GM12878 (cell line): ENCODE data around the gene NTRK3. TPM values are rescaled to one million over a fixed set of nuclear protein-coding genes. Genes with fewer than 3 reads are reported as not detected.

ENCODE experiments used
- ATAC-seq: fragments of 200-7000 bp; cut with Tn5 transposase; 3 replicates; pipeline ENCODE4 v1.9.1; 2020; ENCODE audit warnings: mild to moderate bottlenecking, moderate library complexity
- BruUV-seq: library from RNA; stranded (reverse); fragments of 400-500 nt; replicated peaks from 2 replicates; lab custom pipeline; 2021; lab: Mats Ljungman, UMichigan
- CTCF ChIA-PET: fragments of 300-600 bp; sonication (Branson Sonifier 250); formaldehyde crosslinking; extraction: SDS; loops from one replicate; lab custom pipeline; 2021; ENCODE audit warnings: inconsistent platforms; lab: Yijun Ruan, JAX
- POLR2A ChIA-PET: fragments of 350-600 bp; formaldehyde crosslinking; extraction: SDS; loops from one replicate; lab custom pipeline; 2021; ENCODE audit warnings: inconsistent platforms; lab: Charles Lee
- RAD21 ChIA-PET: fragments of 300-600 bp; sonication (Branson Sonifier 250); formaldehyde crosslinking; loops from one replicate; lab custom pipeline; 2023; ENCODE audit warnings: antibody characterized with exemption; ENCODE audit not compliant: unreplicated experiment; lab: Charles Lee
- SMC1A ChIA-PET: fragments of 300-600 bp; sonication (Branson Sonifier 250); formaldehyde crosslinking; loops from one replicate; lab custom pipeline; 2023; ENCODE audit not compliant: unreplicated experiment, uncharacterized antibody; lab: Charles Lee
- DNase-seq: peaks from one replicate; pipeline ENCODE4 v3.0.0-alpha.2; 2011; ENCODE audit warnings: low read depth, low spot score
- FAIRE-seq: peaks from 3 replicates; lab custom pipeline; 2011; peaks lifted over from hg19 to GRCh38; lab: Jason Lieb, UNC
- H2AFZ ChIP-seq: 2 replicates; pipeline ENCODE4 v1.6.0; 2011; ENCODE audit warnings: low read depth, low read length, control low read depth; ENCODE audit not compliant: control insufficient read depth
- H3K27ac ChIP-seq: 2 replicates; pipeline ENCODE4 v1.5.1; 2011; ENCODE audit warnings: control low read depth; ENCODE audit not compliant: control insufficient read depth, insufficient read depth
- H3K27me3 ChIP-seq, 2 experiments: replicated peaks in 1 of 2; 2 replicates each; pipeline versions ENCODE4 v1.6.0 to v1.6.1; 2011; ENCODE audit warnings: low read length in 1 of 2; ENCODE audit not compliant: control insufficient read depth in 2 of 2, insufficient read depth in 2 of 2
- H3K36me3 ChIP-seq, 2 experiments: 2 replicates each; pipeline ENCODE4 v1.5.1; 2011; ENCODE audit warnings: low read length in 1 of 2; ENCODE audit not compliant: control insufficient read depth in 2 of 2, insufficient read depth in 2 of 2
- H3K4me1 ChIP-seq: 2 replicates; pipeline ENCODE4 v1.6.1; 2011; ENCODE audit warnings: mild to moderate bottlenecking, low read length, moderate library complexity, mixed read lengths; ENCODE audit not compliant: control insufficient read depth, insufficient read depth
- H3K4me2 ChIP-seq: 2 replicates; pipeline ENCODE4 v1.6.0; 2011; ENCODE audit warnings: control low read depth; ENCODE audit not compliant: control insufficient read depth, insufficient read depth
- H3K4me3 ChIP-seq: fragments of 200-600 bp; sonication (generic); 2 replicates; pipeline ENCODE4 v1.5.1; 2016
- H3K79me2 ChIP-seq: 2 replicates; pipeline ENCODE4 v1.6.0; 2011; ENCODE audit warnings: low read length; ENCODE audit not compliant: control insufficient read depth, insufficient read depth
- H3K9ac ChIP-seq: 2 replicates; pipeline ENCODE4 v1.8.0; 2011; ENCODE audit warnings: low read length, control low read depth, mixed read lengths; ENCODE audit not compliant: control insufficient read depth, insufficient read depth
- H3K9me3 ChIP-seq: replicated peaks from 3 replicates; pipeline ENCODE4 v1.5.1; 2011; ENCODE audit warnings: mild to moderate bottlenecking, low read length; ENCODE audit not compliant: control insufficient read depth, insufficient read depth
- H4K20me1 ChIP-seq: 2 replicates; pipeline ENCODE4 v1.6.0; 2011; ENCODE audit not compliant: control insufficient read depth, insufficient read depth
- EP300 ChIP-seq, 2 experiments: fragments of 150-350 bp in 1 of 2; IDR thresholded peaks; 2 replicates each; pipeline ENCODE4 v1.6.1; 2011 to 2012; ENCODE audit warnings: low read depth in 2 of 2, low read length in 2 of 2, borderline replicate concordance in 1 of 2, improper control_type of control experiment in 1 of 2, inconsistent platforms in 1 of 2; ENCODE audit not compliant: control insufficient read depth in 1 of 2
- FOS ChIP-seq: IDR thresholded peaks from 3 replicates; pipeline ENCODE4 v1.6.1; 2011; ENCODE audit warnings: borderline replicate concordance; ENCODE audit not compliant: insufficient read length; ENCODE audit errors: extremely low read depth
- KDM1A ChIP-seq: fragments of 200-600 bp; sonication (generic); IDR thresholded peaks from 2 replicates; pipeline ENCODE4 v1.6.1; 2016; ENCODE audit warnings: borderline replicate concordance
- LARP7 ChIP-seq: fragments of 450-650 bp; IDR thresholded peaks from 2 replicates; pipeline ENCODE4 v1.6.1; 2017; ENCODE audit warnings: mild to moderate bottlenecking
- NR2C2 ChIP-seq: IDR thresholded peaks from 2 replicates; pipeline ENCODE4 v1.6.1; 2011; ENCODE audit warnings: borderline replicate concordance, low read depth; ENCODE audit not compliant: control insufficient read depth, insufficient read length
- SPI1 ChIP-seq: IDR thresholded peaks from 2 replicates; pipeline ENCODE4 v1.6.1; 2011; ENCODE audit warnings: low read depth, mild to moderate bottlenecking, low read length, moderate library complexity, borderline replicate concordance; ENCODE audit not compliant: insufficient read depth
- SUZ12 ChIP-seq: fragments of 200-600 bp; sonication (generic); IDR thresholded peaks from one replicate; pipeline ENCODE4 v1.6.1; 2018; ENCODE audit warnings: antibody characterized with exemption, mild to moderate bottlenecking; ENCODE audit not compliant: unreplicated experiment
- ZNF24 ChIP-seq: fragments of 450-650 bp; IDR thresholded peaks from 2 replicates; pipeline ENCODE4 v1.6.1; 2017; ENCODE audit warnings: antibody characterized with exemption, mild to moderate bottlenecking
- WGBS: methylation state at CpG from one replicate; pipeline ENCODE4 v1.1.6; 2016; ENCODE audit warnings: low lambda C conversion rate; ENCODE audit not compliant: insufficient replicate concordance, insufficient coverage; ENCODE audit errors: missing lambda C conversion rate; 5-methylcytosine and 5-hydroxymethylcytosine counted together
- in situ Hi-C: fragments of 300-500 bp; cut with MboI; formaldehyde crosslinking; loops from 9 replicates; pipeline ENCODE4 v1.14.3; 2018; ENCODE audit warnings: mixed read lengths
- intact Hi-C: fragments of 100-400 bp; cut with micrococcal nuclease; formaldehyde crosslinking; loops from one replicate; pipeline ENCODE4 v1.14.2; 2022; ENCODE audit not compliant: unreplicated experiment
- polyA plus RNA-seq, 11 experiments: library from polyadenylated mRNA; depleted of rRNA in 4 of 11; unstranded in 6 of 11; stranded (reverse) in 5 of 11; fragments of >200 nt; fragmentation: Nextera tagmentation in 4 of 11; fragmentation: Illumina TruSeq in 1 of 11; extraction: Ambion mirVana in 4 of 11; extraction: Trizol in 1 of 11; gene quantifications; 1 replicate in 1 of 11; 2 replicates in 10 of 11; pipeline versions ENCODE4 v1.2.1 to v1.2.3, GENCODE V29; 2011 to 2016; ENCODE audit warnings: inconsistent platforms in 2 of 11, missing spikeins in 2 of 11, low read depth in 1 of 11
- total RNA-seq, 4 experiments: library from RNA; depleted of rRNA in 3 of 4; stranded (reverse); fragments of >200 nt in 3 of 4; fragmentation: Illumina TruSeq in 1 of 4; extraction: Trizol in 1 of 4; gene quantifications; 2 replicates each; pipeline versions ENCODE4 v1.2.1 to v1.2.3, GENCODE V29; 2013 to 2021
- TF ChIP-seq, protein P1 (sequence below): fragments of 450-650 bp; formaldehyde crosslinking; IDR thresholded peaks from 2 replicates; pipeline ENCODE4 v1.5.0; 2022; ENCODE audit warnings: mild to moderate bottlenecking, missing genetic modification characterization
- TF ChIP-seq, protein P2 (sequence below): IDR thresholded peaks from 2 replicates; pipeline ENCODE4 v1.6.1; 2012; ENCODE audit warnings: low read depth, low read length, improper control_type of control experiment

The NTRK3 gene
- total and polyA plus RNA-seq, 10 of the 15 experiments (the other 5 are each of a cell fraction or from before 2014, with no cell fraction given) = not detected

DNA sequence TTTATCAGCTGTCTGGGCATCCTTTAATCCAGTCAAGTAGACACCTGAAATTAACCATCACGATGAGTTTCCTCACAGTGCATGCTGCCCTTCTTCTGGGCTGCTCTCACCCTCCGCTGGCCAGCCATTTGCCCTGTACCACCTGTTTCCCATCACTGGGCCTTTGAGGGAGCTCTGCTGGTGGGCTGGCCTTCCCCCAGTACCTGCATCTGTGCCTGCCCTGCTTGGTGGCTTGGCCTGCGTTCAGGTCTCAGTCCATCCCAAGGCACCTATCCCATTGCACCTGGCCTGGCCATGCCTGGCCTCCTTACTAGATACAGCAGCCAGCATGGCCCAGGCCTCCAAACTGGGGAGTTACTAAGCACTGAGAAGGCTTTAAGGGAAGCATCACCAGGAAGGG, 413.2 kb downstream of the NTRK3 start:
- FAIRE-seq (no peak), ATAC-seq (no peak)

GRCh38 chr15:87841426-87841998, 415.0 kb downstream of the NTRK3 start:
- CTCF ChIA-PET = no interaction called here
- RAD21 ChIA-PET = no interaction called here
- FAIRE-seq = no peak
- Histone ChIP-seq H4K20me1 (no peaks in the 10 kb centered on the region), H3K9me3 (no peaks in the 10 kb centered on the region; the same call in 2 of the 3 replicates), H3K4me3 (no peak overlapping the region), H3K36me3 (no peaks in the 10 kb centered on the region), H3K4me2 (no peak overlapping the region), H2AFZ (no peak overlapping the region), H3K9ac (no peak overlapping the region), H3K27me3 (no peaks in the 10 kb centered on the region), H3K4me1 (no peaks in the 10 kb centered on the region), H3K79me2 (no peaks in the 10 kb centered on the region), H3K27ac (no peak overlapping the region)
- TF ChIP-seq, protein P1, sequence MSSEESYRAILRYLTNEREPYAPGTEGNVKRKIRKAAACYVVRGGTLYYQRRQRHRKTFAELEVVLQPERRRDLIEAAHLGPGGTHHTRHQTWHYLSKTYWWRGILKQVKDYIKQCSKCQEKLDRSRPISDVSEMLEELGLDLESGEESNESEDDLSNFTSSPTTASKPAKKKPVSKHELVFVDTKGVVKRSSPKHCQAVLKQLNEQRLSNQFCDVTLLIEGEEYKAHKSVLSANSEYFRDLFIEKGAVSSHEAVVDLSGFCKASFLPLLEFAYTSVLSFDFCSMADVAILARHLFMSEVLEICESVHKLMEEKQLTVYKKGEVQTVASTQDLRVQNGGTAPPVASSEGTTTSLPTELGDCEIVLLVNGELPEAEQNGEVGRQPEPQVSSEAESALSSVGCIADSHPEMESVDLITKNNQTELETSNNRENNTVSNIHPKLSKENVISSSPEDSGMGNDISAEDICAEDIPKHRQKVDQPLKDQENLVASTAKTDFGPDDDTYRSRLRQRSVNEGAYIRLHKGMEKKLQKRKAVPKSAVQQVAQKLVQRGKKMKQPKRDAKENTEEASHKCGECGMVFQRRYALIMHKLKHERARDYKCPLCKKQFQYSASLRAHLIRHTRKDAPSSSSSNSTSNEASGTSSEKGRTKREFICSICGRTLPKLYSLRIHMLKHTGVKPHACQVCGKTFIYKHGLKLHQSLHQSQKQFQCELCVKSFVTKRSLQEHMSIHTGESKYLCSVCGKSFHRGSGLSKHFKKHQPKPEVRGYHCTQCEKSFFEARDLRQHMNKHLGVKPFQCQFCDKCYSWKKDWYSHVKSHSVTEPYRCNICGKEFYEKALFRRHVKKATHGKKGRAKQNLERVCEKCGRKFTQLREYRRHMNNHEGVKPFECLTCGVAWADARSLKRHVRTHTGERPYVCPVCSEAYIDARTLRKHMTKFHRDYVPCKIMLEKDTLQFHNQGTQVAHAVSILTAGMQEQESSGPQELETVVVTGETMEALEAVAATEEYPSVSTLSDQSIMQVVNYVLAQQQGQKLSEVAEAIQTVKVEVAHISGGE (CRISPR knock-in tag) = no peak
- TF ChIP-seq NR2C2 (no peak), ZNF24 (no peak), EP300 (IDR thresholded peaks at IDR 0.05; ENCODE audit: borderline replicate concordance in 1 of 2, control insufficient read depth in 1 of 2, low read depth in 2 of 2, low read length in 2 of 2) (no peak), SUZ12 (no peak), KDM1A (no peak)
- DNase-seq = no peak
- in situ Hi-C loops (no loop called here), intact Hi-C loops (no loop called here)
- SMC1A ChIA-PET = no interaction called here
- POLR2A ChIA-PET = no interaction called here
- BruUV-seq = no TSS peak
- WGBS = 0% methylated on average over 1 of the region's 1 CpG
- no peak for ATAC-seq

More for the DNA sequence above, 413.2 kb downstream of the NTRK3 start:
- Histone ChIP-seq H3K4me1 (no peaks in the 10 kb centered on the region), H3K4me3 (no peak overlapping the region), H4K20me1 (no peaks in the 10 kb centered on the region), H3K27ac (no peak overlapping the region), H3K9me3 (no peaks in the 10 kb centered on the region), H3K9ac (no peak overlapping the region), H3K4me2 (no peak overlapping the region), H3K36me3 (no peaks in the 10 kb centered on the region), H3K27me3 (no peaks in the 10 kb centered on the region), H3K79me2 (no peaks in the 10 kb centered on the region), H2AFZ (no peak overlapping the region)
- ChIA-PET RAD21 (no interaction called here), CTCF (no interaction called here), SMC1A (no interaction called here), POLR2A (no interaction called here)
- WGBS = 71% methylated on average over 3 of the region's 3 CpGs
- DNase-seq = no peak
- TF ChIP-seq, protein P2, sequence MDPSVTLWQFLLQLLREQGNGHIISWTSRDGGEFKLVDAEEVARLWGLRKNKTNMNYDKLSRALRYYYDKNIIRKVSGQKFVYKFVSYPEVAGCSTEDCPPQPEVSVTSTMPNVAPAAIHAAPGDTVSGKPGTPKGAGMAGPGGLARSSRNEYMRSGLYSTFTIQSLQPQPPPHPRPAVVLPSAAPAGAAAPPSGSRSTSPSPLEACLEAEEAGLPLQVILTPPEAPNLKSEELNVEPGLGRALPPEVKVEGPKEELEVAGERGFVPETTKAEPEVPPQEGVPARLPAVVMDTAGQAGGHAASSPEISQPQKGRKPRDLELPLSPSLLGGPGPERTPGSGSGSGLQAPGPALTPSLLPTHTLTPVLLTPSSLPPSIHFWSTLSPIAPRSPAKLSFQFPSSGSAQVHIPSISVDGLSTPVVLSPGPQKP = no peak
- TF ChIP-seq SPI1 = no peak
- no peak for TF ChIP-seq FOS
- no peak for TF ChIP-seq LARP7
- no TSS peak for BruUV-seq
- in situ Hi-C loops (no loop called here), intact Hi-C loops (no loop called here)
